Amygdala (tissue), 56 donors: ENCODE results near the gene CNPY1.
"Not testable (repeated sequence)": the region's sequence is repeated elsewhere in the genome, so short reads cannot be mapped to it uniquely, and the experiment has no call there.

ENCODE experiments used
- DNase-seq, 56 donors: peaks; one replicate each; lab custom pipeline; 2025; lab: John Stamatoyannopoulos, UW

The CNPY1 gene

GRCh38 chr7:155536451-155536850 lies 9.9 kb downstream of the CNPY1 start:
- no peak for DNase-seq

GRCh38 chr7:155534691-155535090 lies 11.7 kb downstream of the CNPY1 start:
- DNase-seq = no peak

- peak in 3 of 56 donors; percentile 9 to 14 (median 9) for DNase-seq
These were observed 12.3 kb downstream of the CNPY1 start for GRCh38 chr7:155533827-155534690.

- DNase-seq = no peak
These were observed 13.1 kb downstream of the CNPY1 start for GRCh38 chr7:155533120-155533826.

- no peak for DNase-seq
These were observed 13.6 kb downstream of the CNPY1 start for GRCh38 chr7:155532792-155533119.

GRCh38 chr7:155531681-155532080 lies 14.7 kb downstream of the CNPY1 start:
- DNase-seq = no peak

- DNase-seq = no peak
These were observed 15.8 kb downstream of the CNPY1 start for GRCh38 chr7:155530601-155531000.

GRCh38 chr7:155529845-155530244 lies 16.5 kb downstream of the CNPY1 start:
- no peak for DNase-seq

GRCh38 chr7:155529346-155529745 lies 17.0 kb downstream of the CNPY1 start:
- DNase-seq = no peak

GRCh38 chr7:155527664-155528063 lies 18.7 kb downstream of the CNPY1 start:
- DNase-seq = no peak

- DNase-seq = no peak
These were observed 20.1 kb downstream of the CNPY1 start for GRCh38 chr7:155526225-155526624.

GRCh38 chr7:155524018-155524556 lies 22.3 kb downstream of the CNPY1 start:
- no peak for DNase-seq

GRCh38 chr7:155523168-155523675 lies 23.1 kb downstream of the CNPY1 start:
- no peak for DNase-seq

- DNase-seq = no peak
These were observed 24.5 kb downstream of the CNPY1 start for GRCh38 chr7:155521743-155522398.

GRCh38 chr7:155521007-155521742 lies 25.2 kb downstream of the CNPY1 start:
- DNase-seq = no peak

GRCh38 chr7:155520114-155520513 lies 26.2 kb downstream of the CNPY1 start:
- DNase-seq = no peak

- not testable (repeated sequence) for DNase-seq
These were observed 27.0 kb downstream of the CNPY1 start for GRCh38 chr7:155519358-155519757.

- DNase-seq = no peak
These were observed 27.7 kb downstream of the CNPY1 start for GRCh38 chr7:155518633-155519032.

GRCh38 chr7:155517969-155518368 lies 28.4 kb downstream of the CNPY1 start:
- no peak for DNase-seq

GRCh38 chr7:155517452-155517851 lies 28.9 kb downstream of the CNPY1 start:
- no peak for DNase-seq
